ENCODE measurements around the gene BARX2.

The BARX2 gene

DNA sequence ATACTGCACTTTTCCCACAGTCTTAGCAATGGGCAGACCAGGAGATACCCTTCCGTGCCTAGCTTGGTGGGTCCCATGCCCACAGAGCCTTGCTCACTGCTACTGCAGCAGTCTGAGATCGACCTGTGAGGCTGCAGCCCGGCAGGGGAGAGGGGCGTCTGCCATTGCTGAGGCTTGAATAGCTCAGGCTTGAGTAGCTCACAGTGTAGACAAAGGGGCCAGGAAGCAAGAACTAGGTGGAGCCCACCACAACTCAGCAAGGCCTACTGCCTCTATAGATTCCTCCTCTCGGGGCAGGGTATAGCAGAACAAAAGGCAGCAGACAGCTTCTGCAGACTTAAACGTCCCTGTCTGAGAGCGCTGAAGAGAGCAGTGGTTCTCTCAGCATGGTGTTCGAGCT, 118.1 kb downstream of the BARX2 start:
- DNase-seq (ENCODE audit: low spot score) (no peak), FAIRE-seq (no peak)

Measured in urothelium cell line (cell line).